A549 (cell line): Measurements from ENCODE around the gene NR3C1. TPM values are rescaled to one million over a fixed set of nuclear protein-coding genes. Genes with fewer than 3 reads are reported as not detected.

Source experiments
- ATAC-seq, 2 experiments: fragments of 200-7000 bp in 1 of 2; fragments of >200 bp in 1 of 2; cut with Nextera tagmentation in 1 of 2; cut with Tn5 transposase in 1 of 2; 3 replicates each; pipeline versions ENCODE4 v1.8.0 to v1.9.1; 2018 to 2020; ENCODE audit warnings: mild to moderate bottlenecking in 1 of 2, moderate library complexity in 1 of 2
- CTCF ChIA-PET: fragments of 300-600 bp; sonication (Branson Sonifier 250); formaldehyde crosslinking; extraction: SDS; loops from one replicate; lab custom pipeline; 2021; ENCODE audit warnings: antibody characterized with exemption, inconsistent platforms; lab: Yijun Ruan, JAX
- POLR2A ChIA-PET: fragments of 350-600 bp; formaldehyde crosslinking; extraction: SDS; loops from one replicate; lab custom pipeline; 2021; ENCODE audit warnings: antibody characterized with exemption, inconsistent platforms; lab: Yijun Ruan, JAX
- DNase-seq, 2 experiments: peaks; one replicate each; pipeline versions ENCODE4 v3.0.0 to v3.0.0-alpha.2; 2011 to 2016; ENCODE audit warnings: low read depth in 1 of 2, low spot score in 1 of 2
- FAIRE-seq: peaks from 2 replicates; lab custom pipeline; 2011; peaks lifted over from hg19 to GRCh38; lab: Jason Lieb, UNC
- H3K27ac ChIP-seq, 2 experiments: fragments of >200 bp; sonication (Bioruptor Twin); formaldehyde crosslinking; 3 replicates each; pipeline ENCODE4 v1.5.1; 2016 to 2017
- H3K4me1 ChIP-seq: fragments of >200 bp; sonication (Bioruptor Twin); formaldehyde crosslinking; 3 replicates; pipeline ENCODE4 v1.6.1; 2016
- H3K4me2 ChIP-seq: fragments of >200 bp; sonication (Bioruptor Twin); formaldehyde crosslinking; 3 replicates; pipeline ENCODE4 v1.6.1; 2016
- H3K4me3 ChIP-seq: fragments of >200 bp; sonication (Bioruptor Twin); formaldehyde crosslinking; 3 replicates; pipeline ENCODE4 v1.5.1; 2016
- H3K9me3 ChIP-seq: fragments of >200 bp; sonication (Bioruptor Twin); formaldehyde crosslinking; 3 replicates; pipeline ENCODE4 v1.6.1; 2016
- CHD2 ChIP-seq: fragments of 150-350 bp; IDR thresholded peaks from 2 replicates; pipeline ENCODE4 v1.6.1; 2014; ENCODE audit warnings: low read length; ENCODE audit not compliant: partially characterized antibody
- EHMT2 ChIP-seq: fragments of 200-600 bp; sonication (generic); IDR thresholded peaks from 2 replicates; pipeline ENCODE4 v1.6.1; 2016; ENCODE audit warnings: antibody characterized with exemption, low read depth, mild to moderate bottlenecking, moderate library complexity
- ESRRA ChIP-seq: fragments of 150-350 bp; IDR thresholded peaks from 2 replicates; pipeline ENCODE4 v1.6.1; 2014; ENCODE audit warnings: mild to moderate bottlenecking, low read length, borderline replicate concordance
- FOSL2 ChIP-seq, 2 experiments: fragments of 450-650 bp in 1 of 2; fragments of >200 bp in 1 of 2; sonication (Bioruptor Twin) in 1 of 2; formaldehyde crosslinking; IDR thresholded peaks; 2 replicates each; pipeline versions ENCODE4 v1.5.0 to v1.6.1; 2016 to 2020; ENCODE audit warnings: mild to moderate bottlenecking in 1 of 2, moderate library complexity in 1 of 2
- FOXS1 ChIP-seq: fragments of 250-450 bp; sonication (Bioruptor Pico); IDR thresholded peaks from 2 replicates; pipeline ENCODE4 v1.5.0; 2020; ENCODE audit warnings: mild to moderate bottlenecking, moderate library complexity
- GATA3 ChIP-seq: IDR thresholded peaks from 2 replicates; pipeline ENCODE4 v1.6.1; 2012; ENCODE audit warnings: borderline replicate concordance
- JUN ChIP-seq, 2 experiments: fragments of >200 bp; sonication (Bioruptor Twin); formaldehyde crosslinking; IDR thresholded peaks; 2 replicates in 1 of 2; 3 replicates in 1 of 2; pipeline ENCODE4 v1.6.1; 2016 to 2017
- MYC ChIP-seq: IDR thresholded peaks from 2 replicates; pipeline ENCODE4 v1.6.1; 2012; ENCODE audit warnings: mild to moderate bottlenecking, inconsistent platforms, low read length, improper control_type of control experiment, borderline replicate concordance
- NFE2L2 ChIP-seq: fragments of 150-350 bp; conservative IDR thresholded peaks from 2 replicates; pipeline ENCODE4 v1.6.1; 2014; ENCODE audit warnings: low read length
- NPAS2 ChIP-seq: fragments of 250-450 bp; sonication (Bioruptor Pico); IDR thresholded peaks from 2 replicates; pipeline ENCODE4 v1.8.0; 2022; ENCODE audit warnings: mild to moderate bottlenecking, moderate library complexity, borderline replicate concordance
- PHF8 ChIP-seq: fragments of 200-600 bp; sonication (generic); IDR thresholded peaks from 2 replicates; pipeline ENCODE4 v1.6.1; 2016; ENCODE audit warnings: low read depth, mild to moderate bottlenecking, antibody characterized with exemption, moderate library complexity, borderline replicate concordance
- POLR2AphosphoS2 ChIP-seq: conservative IDR thresholded peaks from 2 replicates; pipeline ENCODE4 v1.6.1; 2012; ENCODE audit warnings: low read length, improper control_type of control experiment, inconsistent platforms
- RCOR1 ChIP-seq: fragments of 150-350 bp; IDR thresholded peaks from 2 replicates; pipeline ENCODE4 v1.6.1; 2014; ENCODE audit warnings: antibody characterized with exemption, low read length, low read depth
- RFX5 ChIP-seq: fragments of 450-650 bp; IDR thresholded peaks from 2 replicates; pipeline ENCODE4 v1.7.1; 2014; ENCODE audit warnings: antibody characterized with exemption, mild to moderate bottlenecking, moderate library complexity
- ZC3H11A ChIP-seq: fragments of 450-650 bp; IDR thresholded peaks from 2 replicates; pipeline ENCODE4 v1.6.1; 2014; ENCODE audit warnings: antibody characterized with exemption, mild to moderate bottlenecking
- WGBS: methylation state at CpG from one replicate; pipeline ENCODE4 v1.1.6; 2017; ENCODE audit errors: missing lambda C conversion rate; 5-methylcytosine and 5-hydroxymethylcytosine counted together
- polyA plus RNA-seq, 4 experiments: library from polyadenylated mRNA; depleted of rRNA in 3 of 4; stranded (reverse); fragments of >200 nt; fragmentation: RNase III in 1 of 4; extraction: RNeasy Plus Mini Kit Qiagen cat#74134 plus additional on column Dnase treatment in 1 of 4; gene quantifications; 2 replicates in 3 of 4; 3 replicates in 1 of 4; pipeline ENCODE4 v1.2.3, GENCODE V29; 2011 to 2017
- TF ChIP-seq, protein P1 (sequence below): IDR thresholded peaks from 2 replicates; pipeline ENCODE4 v1.6.1; 2012
- TF ChIP-seq, protein P2 (sequence below): fragments of 250-450 bp; sonication (Bioruptor Pico); IDR thresholded peaks from 2 replicates; pipeline ENCODE4 v1.5.0; 2021; ENCODE audit warnings: mild to moderate bottlenecking, moderate library complexity, borderline replicate concordance
- TF ChIP-seq, protein P3 (sequence below): fragments of 450-650 bp; IDR thresholded peaks from 2 replicates; pipeline ENCODE4 v1.6.1; 2014; ENCODE audit warnings: antibody characterized with exemption

Gene NR3C1
- polyA plus RNA-seq, 2 of the 4 experiments (the other 2 are of a cell fraction): 46.5 to 73.0 TPM

DNA sequence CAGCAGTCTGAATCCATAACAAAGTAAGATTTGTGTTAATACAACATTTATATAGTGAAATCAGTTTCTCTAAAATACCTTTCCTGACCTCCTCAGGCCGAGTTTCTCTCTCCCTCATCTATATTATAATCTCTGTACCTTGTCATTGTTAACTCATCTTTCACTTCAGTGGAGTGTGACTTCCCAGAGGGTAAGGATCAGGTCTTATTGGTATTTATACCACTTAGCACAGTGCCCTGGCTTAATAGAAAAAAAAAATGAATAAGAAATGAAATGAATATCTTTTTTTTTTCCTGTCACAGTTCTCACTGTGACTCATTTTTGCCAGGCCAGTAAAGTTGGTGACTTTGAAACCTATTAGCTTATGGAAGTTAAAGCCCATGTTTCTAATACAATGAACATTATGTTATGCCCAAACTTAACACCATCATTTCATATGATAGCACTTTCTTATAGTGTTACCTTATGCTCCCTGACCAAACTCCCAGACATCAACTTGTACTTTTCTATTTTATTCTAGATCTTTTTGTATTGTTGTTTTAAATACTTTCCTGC, 90.1 kb downstream of the NR3C1 start (continued):
- TF ChIP-seq, protein P1, sequence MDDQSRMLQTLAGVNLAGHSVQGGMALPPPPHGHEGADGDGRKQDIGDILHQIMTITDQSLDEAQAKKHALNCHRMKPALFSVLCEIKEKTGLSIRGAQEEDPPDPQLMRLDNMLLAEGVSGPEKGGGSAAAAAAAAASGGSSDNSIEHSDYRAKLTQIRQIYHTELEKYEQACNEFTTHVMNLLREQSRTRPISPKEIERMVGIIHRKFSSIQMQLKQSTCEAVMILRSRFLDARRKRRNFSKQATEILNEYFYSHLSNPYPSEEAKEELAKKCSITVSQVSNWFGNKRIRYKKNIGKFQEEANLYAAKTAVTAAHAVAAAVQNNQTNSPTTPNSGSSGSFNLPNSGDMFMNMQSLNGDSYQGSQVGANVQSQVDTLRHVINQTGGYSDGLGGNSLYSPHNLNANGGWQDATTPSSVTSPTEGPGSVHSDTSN: no peak
- TF ChIP-seq POLR2AphosphoS2: no peak

- TF ChIP-seq NPAS2 (CRISPR knock-in tag) (no peak), FOSL2 (IDR thresholded peaks at IDR 0.05) (no peak), FOSL2 (CRISPR knock-in tag; IDR thresholded peaks at IDR 0.05) (peak; percentile 49; the same call in 1 of the 2 replicates)
- Histone ChIP-seq H3K27ac (no peak overlapping the region), H3K9me3 (no peaks in the 10 kb centered on the region), H3K4me1 (peaks cover 78% of the 10 kb centered on the region), H3K4me2 (no peak overlapping the region), H3K4me3 (no peak overlapping the region)
- ChIA-PET POLR2A (no interaction called here), CTCF (no interaction called here)
- WGBS: 96% methylated on average over 2 of the region's 2 CpGs
- FAIRE-seq: no peak
- no peak for ATAC-seq
- DNase-seq: no peak
Measured at GRCh38 chr5:143312822-143313221, 90.7 kb downstream of the NR3C1 start.

DNA sequence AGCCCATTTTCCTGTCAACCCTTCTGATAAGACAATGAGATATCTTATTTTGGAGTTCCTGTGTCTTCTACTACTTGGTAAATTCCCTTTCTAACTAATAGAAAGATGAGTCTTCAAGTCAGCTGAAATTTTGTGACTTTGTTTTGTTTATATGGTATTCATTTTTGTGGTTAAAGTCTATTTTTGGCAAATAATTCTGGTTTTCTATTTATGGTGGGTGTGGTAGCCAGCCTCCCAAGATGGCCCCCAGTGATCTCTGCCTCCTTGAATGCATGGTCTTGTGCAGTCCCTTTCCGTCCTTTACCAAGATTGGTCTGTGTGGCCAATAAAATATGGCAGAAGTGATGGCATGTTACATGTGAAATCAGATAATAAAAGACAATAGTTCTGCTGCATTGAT, 91.5 kb downstream of the NR3C1 start:
- FAIRE-seq: no peak
- H3K4me1 ChIP-seq: peaks cover 69% of the 10 kb centered on the region
- POLR2A ChIA-PET: no interaction called here
- H3K4me2 ChIP-seq: no peak overlapping the region
- no peak for DNase-seq
- no peak for TF ChIP-seq CHD2
- TF ChIP-seq NFE2L2: no peak
- TF ChIP-seq FOXS1 (CRISPR knock-in tag): no peak
- TF ChIP-seq, protein P2, sequence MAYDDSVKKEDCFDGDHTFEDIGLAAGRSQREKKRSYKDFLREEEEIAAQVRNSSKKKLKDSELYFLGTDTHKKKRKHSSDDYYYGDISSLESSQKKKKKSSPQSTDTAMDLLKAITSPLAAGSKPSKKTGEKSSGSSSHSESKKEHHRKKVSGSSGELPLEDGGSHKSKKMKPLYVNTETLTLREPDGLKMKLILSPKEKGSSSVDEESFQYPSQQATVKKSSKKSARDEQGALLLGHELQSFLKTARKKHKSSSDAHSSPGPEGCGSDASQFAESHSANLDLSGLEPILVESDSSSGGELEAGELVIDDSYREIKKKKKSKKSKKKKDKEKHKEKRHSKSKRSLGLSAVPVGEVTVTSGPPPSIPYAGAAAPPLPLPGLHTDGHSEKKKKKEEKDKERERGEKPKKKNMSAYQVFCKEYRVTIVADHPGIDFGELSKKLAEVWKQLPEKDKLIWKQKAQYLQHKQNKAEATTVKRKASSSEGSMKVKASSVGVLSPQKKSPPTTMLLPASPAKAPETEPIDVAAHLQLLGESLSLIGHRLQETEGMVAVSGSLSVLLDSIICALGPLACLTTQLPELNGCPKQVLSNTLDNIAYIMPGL: no peak
- TF ChIP-seq JUN (IDR thresholded peaks at IDR 0.05): no peak
- TF ChIP-seq EHMT2: no peak
- TF ChIP-seq NPAS2 (CRISPR knock-in tag): no peak
- TF ChIP-seq ZC3H11A: no peak
- TF ChIP-seq RFX5: no peak
- 96% methylated on average over 1 of the region's 1 CpG for WGBS
- H3K9me3 ChIP-seq: no peaks in the 10 kb centered on the region
- no peak for ATAC-seq
- no peak overlapping the region for H3K4me3 ChIP-seq
- CTCF ChIA-PET: interaction anchor here (0.6 to 1.5 kb wide), 3 partner anchors 66 to 1507 kb away, joined by 3 to 4 read pairs (median 3); no protein-coding TSS in a partner anchor
- H3K27ac ChIP-seq: peak overlapping the region in 1 of 2 experiments; percentile 23; a peak in 1 of 6 replicates

GRCh38 chr5:143311428-143311827, 92.1 kb downstream of the NR3C1 start:
- DNase-seq (peak in 1 of 2 experiments; percentile 38), FAIRE-seq (no peak), ATAC-seq (peak in 1 of 2 experiments; percentile 53; a peak in 5 of 6 replicates)
- POLR2A ChIA-PET: no interaction called here
- CTCF ChIA-PET: interaction anchor here (0.9 to 1.5 kb wide), 2 partner anchors 66 to 656 kb away, joined by 3 to 4 read pairs; no protein-coding TSS in a partner anchor
- no peaks in the 10 kb centered on the region for H3K9me3 ChIP-seq
- no peak overlapping the region for H3K4me3 ChIP-seq
- TF ChIP-seq NPAS2 (CRISPR knock-in tag) (no peak), ESRRA (no peak), PHF8 (no peak), FOXS1 (CRISPR knock-in tag) (no peak), MYC (no peak), RCOR1 (no peak), RFX5 (no peak), GATA3 (no peak)
- TF ChIP-seq, protein P3, sequence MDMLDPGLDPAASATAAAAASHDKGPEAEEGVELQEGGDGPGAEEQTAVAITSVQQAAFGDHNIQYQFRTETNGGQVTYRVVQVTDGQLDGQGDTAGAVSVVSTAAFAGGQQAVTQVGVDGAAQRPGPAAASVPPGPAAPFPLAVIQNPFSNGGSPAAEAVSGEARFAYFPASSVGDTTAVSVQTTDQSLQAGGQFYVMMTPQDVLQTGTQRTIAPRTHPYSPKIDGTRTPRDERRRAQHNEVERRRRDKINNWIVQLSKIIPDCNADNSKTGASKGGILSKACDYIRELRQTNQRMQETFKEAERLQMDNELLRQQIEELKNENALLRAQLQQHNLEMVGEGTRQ: no peak
- TF ChIP-seq, protein P1: no peak
- WGBS: 45% methylated on average over 5 of the region's 5 CpGs
- H3K4me2 ChIP-seq: no peak overlapping the region
- peaks cover 64% of the 10 kb centered on the region for H3K4me1 ChIP-seq
- H3K27ac ChIP-seq: peak overlapping the region in 1 of 2 experiments; percentile 23; a peak in 1 of 6 replicates
